PC-3 (cell line): ENCODE data around the gene NIPAL3. TPM values are rescaled to one million over a fixed set of nuclear protein-coding genes. Genes with fewer than 3 reads are reported as not detected.

Source experiments
- ATAC-seq: fragments of 200-7000 bp; cut with Tn5 transposase; 2 replicates; pipeline ENCODE4 v1.9.1; 2020; ENCODE audit warnings: mild to moderate bottlenecking, moderate library complexity
- BruUV-seq: library from RNA; stranded (reverse); fragments of 400-500 nt; replicated peaks from 2 replicates; lab custom pipeline; 2021; lab: Mats Ljungman, UMichigan
- CTCF ChIA-PET: fragments of 300-600 bp; sonication (Branson Sonifier 250); formaldehyde crosslinking; loops from one replicate; lab custom pipeline; 2022; ENCODE audit warnings: antibody characterized with exemption; lab: Charles Lee
- POLR2A ChIA-PET: fragments of 300-600 bp; sonication (Branson Sonifier 250); formaldehyde crosslinking; loops from one replicate; lab custom pipeline; 2022; ENCODE audit warnings: antibody characterized with exemption; ENCODE audit not compliant: unreplicated experiment; lab: Charles Lee
- DNase-seq: peaks from one replicate; pipeline ENCODE4 v3.0.0-alpha.2; 2015
- H2AFZ ChIP-seq: fragments of 300-600 bp; sonication (generic); 2 replicates; pipeline ENCODE4 v1.6.0; 2016; ENCODE audit warnings: antibody characterized with exemption, low read length
- H3F3A ChIP-seq: fragments of 300-600 bp; sonication (generic); one replicate; pipeline ENCODE4 v1.6.0; 2017; ENCODE audit warnings: antibody characterized with exemption, low read length, control low read depth, mild to moderate bottlenecking; ENCODE audit not compliant: unreplicated experiment
- H3K27ac ChIP-seq: fragments of 300-600 bp; sonication (generic); 2 replicates; pipeline ENCODE4 v1.5.1; 2016; ENCODE audit warnings: mild to moderate bottlenecking, low read length
- H3K27me3 ChIP-seq: fragments of 300-600 bp; sonication (generic); 2 replicates; pipeline ENCODE4 v1.6.1; 2016; ENCODE audit warnings: low read length, mixed read lengths
- H3K36me3 ChIP-seq: fragments of 300-600 bp; sonication (generic); 2 replicates; pipeline ENCODE4 v1.6.1; 2016; ENCODE audit warnings: low read depth, mixed run types, low read length, mixed read lengths
- H3K4me1 ChIP-seq: fragments of 300-600 bp; sonication (generic); 2 replicates; pipeline ENCODE4 v1.5.1; 2016; ENCODE audit warnings: low read length; ENCODE audit not compliant: insufficient read depth
- H3K4me2 ChIP-seq: fragments of 300-600 bp; sonication (generic); 2 replicates; pipeline ENCODE4 v1.6.0; 2016; ENCODE audit warnings: low read length
- H3K4me3 ChIP-seq: fragments of 300-600 bp; sonication (generic); 2 replicates; pipeline ENCODE4 v1.5.1; 2016; ENCODE audit warnings: mild to moderate bottlenecking, low read length, mixed read lengths
- H3K79me2 ChIP-seq: fragments of 300-600 bp; sonication (generic); 2 replicates; pipeline ENCODE4 v1.6.1; 2017; ENCODE audit warnings: low read length, mixed read lengths
- H3K9ac ChIP-seq: fragments of 300-600 bp; sonication (generic); 2 replicates; pipeline ENCODE4 v1.6.0; 2016; ENCODE audit warnings: mild to moderate bottlenecking, low read length
- H3K9me2 ChIP-seq: fragments of 300-600 bp; sonication (generic); replicated peaks from 2 replicates; pipeline ENCODE4 v1.6.1; 2016; ENCODE audit warnings: mixed run types, low read length, mixed read lengths
- H3K9me3 ChIP-seq: fragments of 300-600 bp; sonication (generic); 2 replicates; pipeline ENCODE4 v1.6.1; 2016; ENCODE audit warnings: low read length, mixed read lengths
- H4K20me1 ChIP-seq: fragments of 300-600 bp; sonication (generic); 2 replicates; pipeline ENCODE4 v1.6.1; 2016; ENCODE audit warnings: low read length, mixed read lengths
- EZH2 ChIP-seq: fragments of 300-600 bp; sonication (generic); IDR thresholded peaks from one replicate; pipeline ENCODE4 v1.6.1; 2017; ENCODE audit warnings: antibody characterized with exemption, mild to moderate bottlenecking, low read length; ENCODE audit not compliant: unreplicated experiment
- EZH2phosphoT487 ChIP-seq: fragments of 300-600 bp; sonication (generic); IDR thresholded peaks from 2 replicates; pipeline ENCODE4 v1.6.1; 2018; ENCODE audit warnings: mild to moderate bottlenecking, antibody characterized with exemption, low read length, borderline replicate concordance
- intact Hi-C: fragments of 100-400 bp; cut with micrococcal nuclease; formaldehyde crosslinking; loops from 2 replicates; pipeline ENCODE4 v1.9.0; 2023
- total RNA-seq: library from RNA; depleted of rRNA; stranded (reverse); fragments of >200 nt; gene quantifications from 2 replicates; pipeline ENCODE4 v1.2.3, GENCODE V29; 2014
- TF ChIP-seq, protein P1 (sequence below): fragments of 300-600 bp; sonication (generic); conservative IDR thresholded peaks from 2 replicates; pipeline ENCODE4 v1.5.1; 2017; ENCODE audit warnings: antibody characterized with exemption, low read depth, mild to moderate bottlenecking, low read length

The NIPAL3 gene
- total RNA-seq, 1 experiment from 2014 or later: 35.2 TPM

DNA sequence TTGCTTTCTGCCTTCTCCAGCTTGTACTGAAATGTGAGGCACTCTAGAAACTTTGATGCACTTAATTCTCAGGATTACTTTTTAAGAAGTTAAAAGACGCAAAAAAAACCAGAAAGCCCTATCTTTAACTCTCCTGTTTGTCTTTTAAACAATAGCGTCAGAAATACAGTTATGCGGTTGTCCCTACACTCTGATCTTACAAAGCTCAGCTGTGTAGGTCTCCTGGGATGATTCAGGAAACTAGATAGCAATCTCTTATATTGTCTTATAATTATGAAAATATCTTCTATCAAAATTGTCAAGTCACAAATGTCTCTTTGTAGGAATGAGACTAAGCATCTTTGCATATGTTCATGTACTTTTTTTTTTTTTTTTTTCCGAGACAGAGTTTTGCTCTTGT lies 60.1 kb downstream of the NIPAL3 start:
- Histone ChIP-seq H3F3A (no peaks in the 10 kb centered on the region), H2AFZ (no peak overlapping the region), H3K36me3 (no peaks in the 10 kb centered on the region), H3K9ac (no peak overlapping the region), H4K20me1 (no peaks in the 10 kb centered on the region), H3K4me3 (no peak overlapping the region), H3K9me3 (no peaks in the 10 kb centered on the region), H3K4me2 (no peak overlapping the region), H3K9me2 (no peaks in the 10 kb centered on the region), H3K79me2 (no peaks in the 10 kb centered on the region), H3K27ac (no peak overlapping the region), H3K27me3 (no peaks in the 10 kb centered on the region), H3K4me1 (no peaks in the 10 kb centered on the region)
- DNase-seq: no peak
- no peak for ATAC-seq
- POLR2A ChIA-PET: no interaction called here
- intact Hi-C loops: no loop called here
- CTCF ChIA-PET: no interaction called here
- BruUV-seq: no TSS peak
- TF ChIP-seq, protein P1, sequence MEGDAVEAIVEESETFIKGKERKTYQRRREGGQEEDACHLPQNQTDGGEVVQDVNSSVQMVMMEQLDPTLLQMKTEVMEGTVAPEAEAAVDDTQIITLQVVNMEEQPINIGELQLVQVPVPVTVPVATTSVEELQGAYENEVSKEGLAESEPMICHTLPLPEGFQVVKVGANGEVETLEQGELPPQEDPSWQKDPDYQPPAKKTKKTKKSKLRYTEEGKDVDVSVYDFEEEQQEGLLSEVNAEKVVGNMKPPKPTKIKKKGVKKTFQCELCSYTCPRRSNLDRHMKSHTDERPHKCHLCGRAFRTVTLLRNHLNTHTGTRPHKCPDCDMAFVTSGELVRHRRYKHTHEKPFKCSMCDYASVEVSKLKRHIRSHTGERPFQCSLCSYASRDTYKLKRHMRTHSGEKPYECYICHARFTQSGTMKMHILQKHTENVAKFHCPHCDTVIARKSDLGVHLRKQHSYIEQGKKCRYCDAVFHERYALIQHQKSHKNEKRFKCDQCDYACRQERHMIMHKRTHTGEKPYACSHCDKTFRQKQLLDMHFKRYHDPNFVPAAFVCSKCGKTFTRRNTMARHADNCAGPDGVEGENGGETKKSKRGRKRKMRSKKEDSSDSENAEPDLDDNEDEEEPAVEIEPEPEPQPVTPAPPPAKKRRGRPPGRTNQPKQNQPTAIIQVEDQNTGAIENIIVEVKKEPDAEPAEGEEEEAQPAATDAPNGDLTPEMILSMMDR: no peak
- no peak for TF ChIP-seq EZH2
- no peak for TF ChIP-seq EZH2phosphoT487

- Histone ChIP-seq H3K9me3 (no peaks in the 10 kb centered on the region), H3K36me3 (no peaks in the 10 kb centered on the region), H3K4me1 (no peaks in the 10 kb centered on the region), H3K79me2 (no peaks in the 10 kb centered on the region), H3K27ac (no peak overlapping the region), H3K4me2 (no peak overlapping the region), H3K27me3 (no peaks in the 10 kb centered on the region), H2AFZ (no peak overlapping the region), H3K9me2 (no peaks in the 10 kb centered on the region), H3F3A (no peaks in the 10 kb centered on the region), H4K20me1 (no peaks in the 10 kb centered on the region), H3K4me3 (no peak overlapping the region), H3K9ac (no peak overlapping the region)
- no peak for TF ChIP-seq EZH2phosphoT487
- TF ChIP-seq EZH2: no peak
- TF ChIP-seq, protein P1: no peak
- DNase-seq (no peak), ATAC-seq (no peak)
- ChIA-PET POLR2A (interaction anchor here (0.6 to 0.9 kb wide), 2 partner anchors 25 to 64 kb away, joined by 4 to 5 read pairs; partner anchors contain the start of gene RCAN3), CTCF (interaction anchor here (0.7 kb wide), 1 partner anchor 85 kb away, joined by 5 read pairs; no protein-coding TSS in a partner anchor)
- intact Hi-C loops: no loop called here
- no TSS peak for BruUV-seq
These were observed 61.0 kb downstream of the NIPAL3 start for GRCh38 chr1:24476571-24476970.

DNA sequence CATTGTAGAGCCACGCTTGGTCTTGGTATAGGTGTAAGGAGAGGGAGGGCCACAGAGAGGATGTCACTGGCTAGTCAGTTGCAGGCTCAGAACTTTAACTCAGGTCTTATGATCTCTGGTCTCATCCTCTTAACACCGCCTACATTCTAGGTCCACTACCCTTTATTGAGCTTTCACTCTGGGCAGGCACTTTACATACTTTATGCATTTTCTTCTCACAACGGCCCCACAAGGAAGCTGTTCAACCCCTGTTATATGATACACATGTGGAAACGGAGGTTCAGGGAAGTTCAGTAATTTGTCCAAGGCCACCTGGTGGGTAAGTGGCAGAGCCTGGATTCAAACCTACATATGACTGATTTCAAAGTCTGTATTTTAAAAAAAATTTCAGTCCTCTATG lies 61.7 kb downstream of the NIPAL3 start:
- intact Hi-C loops: no loop called here
- H4K20me1 ChIP-seq: no peaks in the 10 kb centered on the region
- H3F3A ChIP-seq: no peaks in the 10 kb centered on the region
- no peaks in the 10 kb centered on the region for H3K4me1 ChIP-seq
- no peaks in the 10 kb centered on the region for H3K9me2 ChIP-seq
- BruUV-seq: no TSS peak
- no peak overlapping the region for H3K4me2 ChIP-seq
- no peaks in the 10 kb centered on the region for H3K36me3 ChIP-seq
- no peak overlapping the region for H3K4me3 ChIP-seq
- H3K27ac ChIP-seq: no peak overlapping the region
- TF ChIP-seq EZH2 (no peak), EZH2phosphoT487 (no peak)
- TF ChIP-seq, protein P1: no peak
- no peaks in the 10 kb centered on the region for H3K27me3 ChIP-seq
- no peak overlapping the region for H3K9ac ChIP-seq
- H2AFZ ChIP-seq: no peak overlapping the region
- no peaks in the 10 kb centered on the region for H3K9me3 ChIP-seq
- ChIA-PET POLR2A (interaction anchor here (0.9 kb wide), 1 partner anchor 25 kb away, joined by 4 read pairs; the partner anchor contains the start of gene RCAN3), CTCF (interaction anchor here (0.6 kb wide), 1 partner anchor 206 kb away, joined by 4 read pairs; no protein-coding TSS in a partner anchor)
- no peak for DNase-seq
- ATAC-seq: no peak
- no peaks in the 10 kb centered on the region for H3K79me2 ChIP-seq
